ENCODE results near the gene CLEC4C. TPM values are rescaled to one million over a fixed set of nuclear protein-coding genes. Genes with fewer than 3 reads are reported as not detected.

The CLEC4C gene
- total and polyA plus RNA-seq, 2 experiments from 2014 or later = not detected

DNA sequence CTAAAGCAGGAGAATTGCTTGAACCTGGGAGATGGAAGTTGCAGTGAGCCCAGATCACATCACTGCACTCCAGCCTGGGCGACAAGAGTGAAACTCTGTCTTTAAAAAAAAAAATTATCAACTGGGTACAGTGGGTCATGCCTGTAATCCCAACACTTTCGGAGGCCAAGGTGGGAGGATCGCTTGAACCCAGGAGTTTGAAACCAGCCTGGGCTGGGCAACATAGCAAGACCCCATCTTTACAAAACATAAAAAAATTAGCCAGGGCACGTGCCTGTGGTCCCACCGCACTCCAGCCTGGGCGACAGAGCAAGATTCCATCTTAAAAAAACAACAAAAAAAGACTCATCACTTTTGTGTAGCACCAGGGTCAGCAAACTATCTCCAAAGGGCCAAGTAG lies 34.9 kb upstream of the CLEC4C start (continued):
- TF ChIP-seq, protein P1, sequence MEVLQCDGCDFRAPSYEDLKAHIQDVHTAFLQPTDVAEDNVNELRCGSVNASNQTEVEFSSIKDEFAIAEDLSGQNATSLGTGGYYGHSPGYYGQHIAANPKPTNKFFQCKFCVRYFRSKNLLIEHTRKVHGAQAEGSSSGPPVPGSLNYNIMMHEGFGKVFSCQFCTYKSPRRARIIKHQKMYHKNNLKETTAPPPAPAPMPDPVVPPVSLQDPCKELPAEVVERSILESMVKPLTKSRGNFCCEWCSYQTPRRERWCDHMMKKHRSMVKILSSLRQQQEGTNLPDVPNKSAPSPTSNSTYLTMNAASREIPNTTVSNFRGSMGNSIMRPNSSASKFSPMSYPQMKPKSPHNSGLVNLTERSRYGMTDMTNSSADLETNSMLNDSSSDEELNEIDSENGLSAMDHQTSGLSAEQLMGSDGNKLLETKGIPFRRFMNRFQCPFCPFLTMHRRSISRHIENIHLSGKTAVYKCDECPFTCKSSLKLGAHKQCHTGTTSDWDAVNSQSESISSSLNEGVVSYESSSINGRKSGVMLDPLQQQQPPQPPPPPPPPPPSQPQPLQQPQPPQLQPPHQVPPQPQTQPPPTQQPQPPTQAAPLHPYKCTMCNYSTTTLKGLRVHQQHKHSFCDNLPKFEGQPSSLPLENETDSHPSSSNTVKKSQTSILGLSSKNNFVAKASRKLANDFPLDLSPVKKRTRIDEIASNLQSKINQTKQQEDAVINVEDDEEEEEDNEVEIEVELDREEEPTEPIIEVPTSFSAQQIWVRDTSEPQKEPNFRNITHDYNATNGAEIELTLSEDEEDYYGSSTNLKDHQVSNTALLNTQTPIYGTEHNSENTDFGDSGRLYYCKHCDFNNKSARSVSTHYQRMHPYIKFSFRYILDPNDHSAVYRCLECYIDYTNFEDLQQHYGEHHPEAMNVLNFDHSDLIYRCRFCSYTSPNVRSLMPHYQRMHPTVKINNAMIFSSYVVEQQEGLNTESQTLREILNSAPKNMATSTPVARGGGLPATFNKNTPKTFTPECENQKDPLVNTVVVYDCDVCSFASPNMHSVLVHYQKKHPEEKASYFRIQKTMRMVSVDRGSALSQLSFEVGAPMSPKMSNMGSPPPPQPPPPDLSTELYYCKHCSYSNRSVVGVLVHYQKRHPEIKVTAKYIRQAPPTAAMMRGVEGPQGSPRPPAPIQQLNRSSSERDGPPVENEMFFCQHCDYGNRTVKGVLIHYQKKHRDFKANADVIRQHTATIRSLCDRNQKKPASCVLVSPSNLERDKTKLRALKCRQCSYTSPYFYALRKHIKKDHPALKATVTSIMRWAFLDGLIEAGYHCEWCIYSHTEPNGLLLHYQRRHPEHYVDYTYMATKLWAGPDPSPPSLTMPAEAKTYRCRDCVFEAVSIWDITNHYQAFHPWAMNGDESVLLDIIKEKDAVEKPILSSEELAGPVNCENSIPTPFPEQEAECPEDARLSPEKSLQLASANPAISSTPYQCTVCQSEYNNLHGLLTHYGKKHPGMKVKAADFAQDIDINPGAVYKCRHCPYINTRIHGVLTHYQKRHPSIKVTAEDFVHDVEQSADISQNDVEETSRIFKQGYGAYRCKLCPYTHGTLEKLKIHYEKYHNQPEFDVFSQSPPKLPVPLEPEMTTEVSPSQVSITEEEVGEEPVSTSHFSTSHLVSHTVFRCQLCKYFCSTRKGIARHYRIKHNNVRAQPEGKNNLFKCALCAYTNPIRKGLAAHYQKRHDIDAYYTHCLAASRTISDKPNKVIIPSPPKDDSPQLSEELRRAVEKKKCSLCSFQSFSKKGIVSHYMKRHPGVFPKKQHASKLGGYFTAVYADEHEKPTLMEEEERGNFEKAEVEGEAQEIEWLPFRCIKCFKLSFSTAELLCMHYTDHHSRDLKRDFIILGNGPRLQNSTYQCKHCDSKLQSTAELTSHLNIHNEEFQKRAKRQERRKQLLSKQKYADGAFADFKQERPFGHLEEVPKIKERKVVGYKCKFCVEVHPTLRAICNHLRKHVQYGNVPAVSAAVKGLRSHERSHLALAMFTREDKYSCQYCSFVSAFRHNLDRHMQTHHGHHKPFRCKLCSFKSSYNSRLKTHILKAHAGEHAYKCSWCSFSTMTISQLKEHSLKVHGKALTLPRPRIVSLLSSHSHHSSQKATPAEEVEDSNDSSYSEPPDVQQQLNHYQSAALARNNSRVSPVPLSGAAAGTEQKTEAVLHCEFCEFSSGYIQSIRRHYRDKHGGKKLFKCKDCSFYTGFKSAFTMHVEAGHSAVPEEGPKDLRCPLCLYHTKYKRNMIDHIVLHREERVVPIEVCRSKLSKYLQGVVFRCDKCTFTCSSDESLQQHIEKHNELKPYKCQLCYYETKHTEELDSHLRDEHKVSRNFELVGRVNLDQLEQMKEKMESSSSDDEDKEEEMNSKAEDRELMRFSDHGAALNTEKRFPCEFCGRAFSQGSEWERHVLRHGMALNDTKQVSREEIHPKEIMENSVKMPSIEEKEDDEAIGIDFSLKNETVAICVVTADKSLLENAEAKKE (CRISPR knock-in tag; IDR thresholded peaks at IDR 0.05) = no peak
- TF ChIP-seq EZH2phosphoT487 (IDR thresholded peaks at IDR 0.05; ENCODE audit: unreplicated experiment) (no peak), NANOG (IDR thresholded peaks at IDR 0.05; ENCODE audit: borderline replicate concordance) (no peak), STAT1 (IDR thresholded peaks at IDR 0.05; ENCODE audit: unreplicated experiment) (no peak), JUNB (IDR thresholded peaks at IDR 0.05; ENCODE audit: unreplicated experiment) (no peak)
- TF ChIP-seq, protein P2, sequence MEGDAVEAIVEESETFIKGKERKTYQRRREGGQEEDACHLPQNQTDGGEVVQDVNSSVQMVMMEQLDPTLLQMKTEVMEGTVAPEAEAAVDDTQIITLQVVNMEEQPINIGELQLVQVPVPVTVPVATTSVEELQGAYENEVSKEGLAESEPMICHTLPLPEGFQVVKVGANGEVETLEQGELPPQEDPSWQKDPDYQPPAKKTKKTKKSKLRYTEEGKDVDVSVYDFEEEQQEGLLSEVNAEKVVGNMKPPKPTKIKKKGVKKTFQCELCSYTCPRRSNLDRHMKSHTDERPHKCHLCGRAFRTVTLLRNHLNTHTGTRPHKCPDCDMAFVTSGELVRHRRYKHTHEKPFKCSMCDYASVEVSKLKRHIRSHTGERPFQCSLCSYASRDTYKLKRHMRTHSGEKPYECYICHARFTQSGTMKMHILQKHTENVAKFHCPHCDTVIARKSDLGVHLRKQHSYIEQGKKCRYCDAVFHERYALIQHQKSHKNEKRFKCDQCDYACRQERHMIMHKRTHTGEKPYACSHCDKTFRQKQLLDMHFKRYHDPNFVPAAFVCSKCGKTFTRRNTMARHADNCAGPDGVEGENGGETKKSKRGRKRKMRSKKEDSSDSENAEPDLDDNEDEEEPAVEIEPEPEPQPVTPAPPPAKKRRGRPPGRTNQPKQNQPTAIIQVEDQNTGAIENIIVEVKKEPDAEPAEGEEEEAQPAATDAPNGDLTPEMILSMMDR (conservative IDR thresholded peaks at IDR 0.05; ENCODE audit: low read depth in 2 of 2) = no peak

DNA sequence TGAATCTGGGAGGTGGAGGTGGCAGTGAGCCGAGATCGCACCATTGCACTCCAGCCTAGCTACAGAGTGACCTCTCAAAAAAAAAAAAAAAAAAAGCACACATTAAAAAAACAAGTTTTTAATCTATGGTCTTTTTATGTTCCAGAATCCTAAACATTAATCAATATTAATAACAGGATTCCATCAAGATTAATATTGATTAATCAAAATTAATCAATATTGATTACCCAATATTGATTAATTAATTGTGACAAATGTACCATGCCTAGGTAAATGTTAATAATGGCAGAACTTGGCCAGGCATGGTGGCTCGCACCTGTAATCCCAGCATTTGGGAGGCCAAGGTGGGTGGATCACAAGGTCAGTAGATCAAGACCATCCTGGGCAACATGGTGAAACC lies 34.1 kb upstream of the CLEC4C start:
- H3K4me1 ChIP-seq (ENCODE audit: insufficient read depth) = peaks cover 14% of the 10 kb centered on the region
- ATAC-seq (no peak), DNase-seq (ENCODE audit: low spot score) (no peak)
- no peaks in the 10 kb centered on the region for H3K27me3 ChIP-seq (ENCODE audit: insufficient read depth)
- Mint-ChIP-seq H3K27ac (no peak overlapping the region), H3K4me3 (no peak overlapping the region), H3K4me1 (peaks cover 14% of the 10 kb centered on the region), H3K9me3 (no peaks in the 10 kb centered on the region), H3K27me3 (ENCODE audit: insufficient read depth, low read depth, poor library complexity) (peaks cover 3% of the 10 kb centered on the region), H3K36me3 (ENCODE audit: low read depth) (no peaks in the 10 kb centered on the region)
- H2AFZ ChIP-seq = no peak overlapping the region
- H3K4me3 ChIP-seq = no peak overlapping the region
- H3K27ac ChIP-seq (ENCODE audit: low read depth) = no peak overlapping the region
- no peaks in the 10 kb centered on the region for H4K20me1 ChIP-seq (replicated peaks; ENCODE audit: insufficient read depth)
- H3K9me2 ChIP-seq (ENCODE audit: insufficient read depth) = no peaks in the 10 kb centered on the region
- no peaks in the 10 kb centered on the region for H3K36me3 ChIP-seq (ENCODE audit: insufficient read depth)
- no peaks in the 10 kb centered on the region for H3F3A ChIP-seq (replicated peaks; ENCODE audit: low read depth)
- H3K79me2 ChIP-seq (replicated peaks; ENCODE audit: insufficient read depth) = no peaks in the 10 kb centered on the region
- H3K4me2 ChIP-seq = no peak overlapping the region
- TF ChIP-seq STAT1 (IDR thresholded peaks at IDR 0.05; ENCODE audit: unreplicated experiment) = no peak
- TF ChIP-seq EZH2 (IDR thresholded peaks at IDR 0.05; ENCODE audit: low read depth, unreplicated experiment) = no peak
- TF ChIP-seq, protein P1 (CRISPR knock-in tag; IDR thresholded peaks at IDR 0.05) = no peak
- no peak for TF ChIP-seq EZH2phosphoT487 (IDR thresholded peaks at IDR 0.05; ENCODE audit: unreplicated experiment)
- no peak for TF ChIP-seq ZNF114 (CRISPR knock-in tag; IDR thresholded peaks at IDR 0.05)
- TF ChIP-seq POLR2AphosphoS5 (IDR thresholded peaks at IDR 0.05; ENCODE audit: low read depth) = no peak
